Stimulated activated naive CD8-positive, alpha-beta T cell treated with anti-CD3 and anti-CD28 coated beads, Interleukin-15, Interleukin-2, amounts not matched to agents 100 ng/mL and 50 ng/mL, for 24 hours (primary cell): Measurements from ENCODE around the gene ZMYND8.

ENCODE experiments used
- H3K27ac Mint-ChIP-seq: one replicate; pipeline ENCODE4 v1.8.0; 2021; ENCODE audit warnings: mild to moderate bottlenecking, mixed read lengths
- H3K27me3 Mint-ChIP-seq: one replicate; pipeline ENCODE4 v1.8.0; 2021; ENCODE audit warnings: mixed read lengths
- H3K36me3 Mint-ChIP-seq: one replicate; pipeline ENCODE4 v1.8.0; 2021; ENCODE audit warnings: low read depth, mixed read lengths
- H3K4me1 Mint-ChIP-seq: one replicate; pipeline ENCODE4 v1.8.0; 2021; ENCODE audit warnings: low read depth, mixed read lengths
- H3K4me3 Mint-ChIP-seq: one replicate; pipeline ENCODE4 v1.8.0; 2021; ENCODE audit warnings: mild to moderate bottlenecking, mixed read lengths
- H3K9me3 Mint-ChIP-seq: one replicate; pipeline ENCODE4 v1.8.0; 2021; ENCODE audit warnings: mixed read lengths

The ZMYND8 gene

GRCh38 chr20:47360297-47361056, 4.0 kb upstream of the ZMYND8 start:
- Mint-ChIP-seq H3K36me3 (no peaks in the 10 kb centered on the region), H3K27me3 (no peaks in the 10 kb centered on the region), H3K4me1 (peaks cover 19% of the 10 kb centered on the region), H3K4me3 (peak overlapping the region; percentile 21), H3K9me3 (no peaks in the 10 kb centered on the region), H3K27ac (peak overlapping the region; percentile 31)

GRCh38 chr20:47359530-47360296, 3.2 kb upstream of the ZMYND8 start:
- Mint-ChIP-seq H3K4me1 (peaks cover 13% of the 10 kb centered on the region), H3K4me3 (peak overlapping the region; percentile 21), H3K9me3 (no peaks in the 10 kb centered on the region), H3K36me3 (peaks cover 4% of the 10 kb centered on the region), H3K27me3 (no peaks in the 10 kb centered on the region), H3K27ac (peak overlapping the region; percentile 76)

GRCh38 chr20:47358672-47359529, 2.4 kb upstream of the ZMYND8 start:
- Mint-ChIP-seq H3K4me1 (peaks cover 13% of the 10 kb centered on the region), H3K9me3 (no peaks in the 10 kb centered on the region), H3K4me3 (no peak overlapping the region), H3K36me3 (peaks cover 12% of the 10 kb centered on the region), H3K27me3 (no peaks in the 10 kb centered on the region), H3K27ac (peak overlapping the region; percentile 76)

- Mint-ChIP-seq H3K27ac (peak overlapping the region; percentile 96), H3K4me3 (peak overlapping the region; percentile 84), H3K36me3 (peaks cover 12% of the 10 kb centered on the region), H3K9me3 (no peaks in the 10 kb centered on the region), H3K27me3 (no peaks in the 10 kb centered on the region), H3K4me1 (peaks cover 13% of the 10 kb centered on the region)
Measured at GRCh38 chr20:47358039-47358671, 1.7 kb upstream of the ZMYND8 start.

- Mint-ChIP-seq H3K4me1 (peaks cover 8% of the 10 kb centered on the region), H3K27me3 (no peaks in the 10 kb centered on the region), H3K4me3 (peak overlapping the region; percentile 84), H3K9me3 (no peaks in the 10 kb centered on the region), H3K27ac (peak overlapping the region; percentile 96), H3K36me3 (peaks cover 12% of the 10 kb centered on the region)
Measured at GRCh38 chr20:47357296-47358038, 968 bp upstream of the ZMYND8 start.

- Mint-ChIP-seq H3K9me3 (no peaks in the 10 kb centered on the region), H3K36me3 (peaks cover 12% of the 10 kb centered on the region), H3K4me1 (peaks cover 3% of the 10 kb centered on the region), H3K4me3 (peak overlapping the region; percentile 84), H3K27ac (peak overlapping the region; percentile 96), H3K27me3 (no peaks in the 10 kb centered on the region)
Measured at GRCh38 chr20:47356220-47356525, 326 bp downstream of the ZMYND8 start.

GRCh38 chr20:47355489-47356219, 845 bp downstream of the ZMYND8 start:
- no peaks in the 10 kb centered on the region for H3K27me3 Mint-ChIP-seq
- no peaks in the 10 kb centered on the region for H3K9me3 Mint-ChIP-seq
- no peaks in the 10 kb centered on the region for H3K4me1 Mint-ChIP-seq
- H3K27ac Mint-ChIP-seq, result peak overlapping the region; percentile 96
- peak overlapping the region; percentile 84 for H3K4me3 Mint-ChIP-seq
- H3K36me3 Mint-ChIP-seq, result peaks cover 12% of the 10 kb centered on the region

- Mint-ChIP-seq H3K36me3 (peaks cover 12% of the 10 kb centered on the region), H3K4me3 (peak overlapping the region; percentile 84), H3K27ac (peak overlapping the region; percentile 96), H3K4me1 (no peaks in the 10 kb centered on the region), H3K9me3 (no peaks in the 10 kb centered on the region), H3K27me3 (no peaks in the 10 kb centered on the region)
Measured at GRCh38 chr20:47354714-47355488, 1.6 kb downstream of the ZMYND8 start.

- H3K27me3 Mint-ChIP-seq, result no peaks in the 10 kb centered on the region
- no peaks in the 10 kb centered on the region for H3K4me1 Mint-ChIP-seq
- peak overlapping the region; percentile 84 for H3K4me3 Mint-ChIP-seq
- H3K27ac Mint-ChIP-seq, result peak overlapping the region; percentile 96
- H3K9me3 Mint-ChIP-seq, result no peaks in the 10 kb centered on the region
- peaks cover 12% of the 10 kb centered on the region for H3K36me3 Mint-ChIP-seq
Measured at GRCh38 chr20:47354464-47354713, 2.1 kb downstream of the ZMYND8 start.

- H3K36me3 Mint-ChIP-seq, result peaks cover 12% of the 10 kb centered on the region
- no peaks in the 10 kb centered on the region for H3K9me3 Mint-ChIP-seq
- H3K4me1 Mint-ChIP-seq, result no peaks in the 10 kb centered on the region
- H3K27me3 Mint-ChIP-seq, result no peaks in the 10 kb centered on the region
- peak overlapping the region; percentile 96 for H3K27ac Mint-ChIP-seq
- H3K4me3 Mint-ChIP-seq, result peak overlapping the region; percentile 84
Measured at GRCh38 chr20:47353692-47354463, 2.6 kb downstream of the ZMYND8 start.

- Mint-ChIP-seq H3K9me3 (no peaks in the 10 kb centered on the region), H3K27ac (peak overlapping the region; percentile 75), H3K36me3 (peaks cover 12% of the 10 kb centered on the region), H3K4me1 (no peaks in the 10 kb centered on the region), H3K27me3 (no peaks in the 10 kb centered on the region), H3K4me3 (peak overlapping the region; percentile 84)
Measured at GRCh38 chr20:47353239-47353691, 3.2 kb downstream of the ZMYND8 start.

GRCh38 chr20:47352332-47353238, 3.9 kb downstream of the ZMYND8 start:
- H3K27me3 Mint-ChIP-seq, result no peaks in the 10 kb centered on the region
- H3K9me3 Mint-ChIP-seq, result no peaks in the 10 kb centered on the region
- no peak overlapping the region for H3K4me3 Mint-ChIP-seq
- H3K27ac Mint-ChIP-seq, result peak overlapping the region; percentile 57
- H3K36me3 Mint-ChIP-seq, result peaks cover 12% of the 10 kb centered on the region
- no peaks in the 10 kb centered on the region for H3K4me1 Mint-ChIP-seq
